NCI-H748 (cell line): ENCODE data around the gene SMCO4.
"Not testable (repeated sequence)": the region's sequence is repeated elsewhere in the genome, so short reads cannot be mapped to it uniquely, and the experiment has no call there.

ENCODE experiments used
- DNase-seq: peaks from one replicate; lab custom pipeline; 2025; ENCODE audit not compliant: unreplicated experiment; lab: John Stamatoyannopoulos, UW

SMCO4 gene

DNA sequence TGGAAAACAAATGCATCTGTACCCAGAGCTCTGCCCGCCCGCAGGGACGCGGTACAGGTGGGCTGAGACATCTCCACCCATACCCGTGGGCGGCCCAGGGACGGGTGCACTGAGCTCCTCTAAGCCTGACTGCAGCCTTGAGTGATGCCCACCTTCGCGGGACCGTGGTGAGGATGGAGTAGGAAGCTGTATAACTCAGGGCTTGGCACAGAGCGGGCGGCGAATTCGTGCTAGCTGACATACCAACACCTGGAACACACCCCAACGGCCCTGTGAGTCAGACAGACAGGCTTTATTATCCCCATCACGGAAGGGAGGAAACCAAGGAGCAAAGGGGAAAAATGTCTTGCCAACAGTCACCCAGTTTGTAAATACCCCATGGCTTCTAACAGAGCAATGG is 61.9 kb downstream of the SMCO4 start:
- DNase-seq = no peak

DNA sequence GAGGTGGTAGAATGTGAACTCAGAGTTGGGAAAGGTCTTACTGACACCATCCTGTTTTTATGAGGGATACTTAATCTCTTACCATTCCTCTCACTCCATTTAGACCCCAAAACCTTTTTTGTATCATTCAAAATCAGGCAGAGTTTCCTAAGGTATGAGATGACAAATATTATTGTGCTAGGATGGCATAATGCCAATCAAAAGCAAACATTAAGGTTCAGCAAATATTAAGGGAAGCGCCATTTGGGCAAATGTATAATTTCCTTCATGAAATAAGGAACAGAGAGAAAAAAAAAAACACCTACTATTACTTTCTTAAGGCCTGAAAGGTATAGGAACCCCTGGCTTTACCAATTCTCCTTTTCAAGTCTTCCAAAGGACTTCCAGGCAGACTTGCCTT is 62.4 kb downstream of the SMCO4 start:
- DNase-seq = no peak

DNA sequence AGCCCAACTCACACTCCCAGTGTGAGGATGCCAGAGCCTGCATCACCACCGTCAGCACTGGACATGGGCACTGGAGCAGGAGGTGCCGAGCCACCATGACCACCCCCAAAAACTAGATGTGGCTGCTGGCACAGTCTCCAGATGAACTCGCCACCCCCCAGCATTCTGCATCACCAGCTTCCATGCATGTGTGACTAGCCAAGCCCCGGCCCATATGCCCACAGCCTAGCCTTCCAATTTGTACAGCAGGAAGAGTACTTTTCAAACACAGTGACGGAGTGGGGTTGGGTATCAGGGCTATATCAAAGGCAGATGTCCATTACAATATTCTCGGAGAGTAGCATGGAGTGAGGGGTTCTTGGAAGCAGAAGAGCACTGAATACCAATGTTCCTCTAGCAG is 62.9 kb downstream of the SMCO4 start:
- no peak for DNase-seq

DNA sequence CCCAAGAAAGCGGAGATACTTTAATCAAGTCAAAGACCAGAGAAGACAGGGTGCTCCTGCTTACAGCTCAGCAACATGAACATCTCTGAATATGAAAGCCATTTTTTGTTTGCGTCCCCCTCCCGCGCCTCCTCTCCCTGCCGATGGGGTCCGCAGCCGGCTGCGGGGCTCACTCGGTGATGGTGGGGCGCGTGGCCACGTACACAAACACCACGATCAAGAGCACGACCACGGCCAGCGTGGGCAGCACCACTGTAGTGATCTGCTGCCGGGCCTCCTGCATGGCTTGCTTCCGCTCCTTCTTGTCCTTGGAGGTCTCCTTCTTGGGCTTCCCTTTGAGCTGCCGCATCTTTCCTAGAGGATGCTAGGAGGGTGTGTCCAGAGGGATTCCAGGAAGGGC is 64.3 kb downstream of the SMCO4 start:
- no peak for DNase-seq

DNA sequence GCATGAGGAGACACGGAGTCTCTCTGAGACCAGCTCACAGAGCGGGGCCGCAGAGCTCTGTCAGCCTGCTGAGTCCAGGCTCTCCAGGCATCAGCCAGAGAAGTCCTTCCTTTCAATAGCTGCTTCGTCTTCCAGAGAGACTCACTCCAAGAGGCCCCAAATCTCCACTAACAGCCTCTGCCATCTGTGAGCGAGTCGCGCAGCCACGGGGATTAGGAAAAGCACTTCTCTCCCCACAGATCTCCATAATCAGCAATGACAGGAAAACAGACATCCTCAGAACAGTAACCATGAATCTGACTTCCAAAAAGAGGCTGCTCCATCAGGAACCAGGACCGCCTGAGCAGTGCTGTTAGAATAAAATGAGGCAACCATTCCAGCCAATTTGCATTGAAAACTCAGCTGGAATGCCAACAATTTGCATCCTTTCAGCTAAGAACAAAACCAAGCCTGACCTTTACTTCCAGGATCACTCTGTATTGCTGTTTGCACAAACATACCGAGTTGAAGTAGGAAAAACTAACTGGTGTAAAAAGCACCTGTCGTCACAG is 65.4 kb downstream of the SMCO4 start:
- peak; percentile 15 for DNase-seq

DNA sequence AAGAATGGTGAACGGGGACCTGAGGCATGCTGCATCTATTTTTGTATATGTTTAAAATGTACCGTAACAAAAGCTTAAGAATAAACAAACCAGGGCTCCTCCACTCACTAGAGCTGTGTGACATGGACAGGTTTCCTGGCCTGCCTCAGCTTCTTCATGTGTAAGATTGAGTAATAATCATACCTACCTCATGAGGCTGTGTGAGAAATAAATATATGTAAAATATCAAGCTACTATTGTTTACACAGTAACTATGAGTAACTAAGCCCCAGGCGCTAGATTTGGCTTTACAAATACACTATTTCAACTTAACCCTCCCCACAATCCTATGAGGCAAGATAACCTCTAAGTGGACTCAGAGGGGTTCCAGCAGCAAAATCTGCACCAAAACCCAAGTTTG is 66.4 kb downstream of the SMCO4 start:
- DNase-seq = no peak

DNA sequence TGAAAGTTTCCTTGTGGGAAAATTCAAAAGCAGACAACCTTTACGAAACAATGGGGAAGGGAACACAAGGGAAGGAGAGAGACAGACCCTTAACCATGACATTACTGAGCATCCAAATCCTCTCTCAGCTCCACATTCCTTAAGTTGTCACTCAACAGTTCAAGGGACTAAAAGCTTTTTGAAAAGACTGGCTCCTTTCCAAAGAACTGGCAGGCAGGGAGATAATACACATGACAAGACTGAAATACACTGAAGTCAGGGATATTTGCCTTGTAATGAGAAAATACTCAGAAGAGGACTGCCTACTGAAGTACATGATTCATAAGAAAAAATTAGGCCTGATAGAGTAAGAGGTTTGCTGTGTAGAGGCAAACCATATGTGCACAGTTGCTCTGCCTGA is 69.1 kb downstream of the SMCO4 start:
- no peak for DNase-seq

DNA sequence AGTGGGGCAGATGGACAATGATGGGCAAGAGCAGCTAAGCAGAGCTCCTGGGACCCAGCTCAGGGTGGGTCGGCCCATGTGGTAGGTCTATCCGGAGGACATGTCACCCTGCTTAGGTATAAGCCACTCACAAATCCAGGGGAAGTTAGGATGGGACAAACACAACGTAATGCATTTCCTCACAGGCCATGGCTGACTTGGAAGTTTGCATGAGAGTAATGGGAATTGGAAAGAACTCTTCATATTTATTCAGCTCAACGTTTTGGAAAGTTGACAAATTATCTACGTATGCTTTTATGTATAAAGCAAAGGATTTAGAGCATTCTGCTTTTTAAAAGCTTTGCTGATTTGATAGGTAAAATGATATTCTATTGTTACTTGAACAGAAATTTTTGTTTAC is 74.9 kb downstream of the SMCO4 start:
- peak; percentile 20 for DNase-seq

DNA sequence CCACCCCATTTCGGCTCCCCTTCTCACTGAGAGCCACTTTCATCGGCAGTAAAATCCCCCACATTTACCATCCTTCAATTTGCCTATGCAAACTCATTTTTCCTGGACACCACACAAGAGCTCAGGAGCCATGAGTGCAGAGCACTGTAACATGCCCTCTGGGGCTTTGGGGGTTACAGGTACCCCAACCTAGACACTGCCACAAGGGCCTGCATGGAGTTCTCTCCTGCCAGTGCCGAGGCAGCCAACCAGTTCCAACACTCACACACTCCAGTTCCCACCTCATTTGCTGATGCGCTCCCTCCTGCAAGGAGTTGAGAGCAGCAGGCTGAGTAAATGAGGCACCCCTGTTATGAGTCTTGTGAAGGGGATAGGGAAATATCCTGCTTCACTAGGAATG is 76.1 kb downstream of the SMCO4 start:
- DNase-seq = no peak

DNA sequence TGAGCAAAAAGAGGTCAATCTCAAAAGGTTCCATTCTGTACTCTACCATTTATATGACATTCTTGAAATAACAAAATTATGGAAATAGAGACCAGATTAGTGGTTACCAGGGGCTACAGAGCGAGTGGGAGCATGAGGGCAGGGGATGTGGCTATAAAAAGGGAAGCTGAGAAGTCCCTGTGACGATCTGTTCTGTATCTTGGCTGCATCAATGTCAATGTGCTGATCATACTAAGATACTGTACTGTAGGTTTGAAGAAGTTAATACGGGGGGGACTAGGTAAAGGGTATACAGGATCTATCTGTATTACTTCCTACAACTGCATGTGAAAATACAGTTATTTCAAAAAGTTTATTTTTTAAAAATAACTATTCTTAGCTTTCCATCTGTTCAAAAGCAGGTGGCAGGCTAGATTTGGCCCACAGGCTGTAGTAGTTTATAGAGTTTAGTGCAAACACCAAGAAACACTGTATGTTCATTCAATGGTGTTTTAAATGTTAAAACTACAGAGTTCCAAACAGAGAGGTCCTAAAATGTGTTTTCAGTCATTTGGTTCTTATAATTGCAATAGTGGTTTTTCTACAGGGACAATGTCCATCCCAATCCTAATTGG is 78.2 kb downstream of the SMCO4 start:
- no peak for DNase-seq

DNA sequence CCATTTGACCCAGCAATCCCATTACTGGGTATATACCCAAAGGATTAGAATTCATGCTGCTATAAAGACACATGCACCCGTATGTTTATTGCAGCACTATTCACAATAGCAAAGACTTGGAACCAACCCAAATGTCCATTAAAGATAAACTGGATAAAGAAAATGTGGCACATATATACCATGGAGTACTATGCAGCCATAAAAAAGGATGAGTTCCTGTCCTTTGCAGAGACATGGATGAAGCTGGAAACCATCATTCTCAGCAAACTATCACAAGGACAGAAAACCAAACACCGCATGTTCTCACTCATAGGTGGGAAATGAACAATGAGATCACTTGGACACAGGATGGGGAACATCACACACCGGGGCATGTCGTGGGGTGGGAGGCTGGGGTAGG is 79.5 kb downstream of the SMCO4 start:
- not testable (repeated sequence) for DNase-seq

DNA sequence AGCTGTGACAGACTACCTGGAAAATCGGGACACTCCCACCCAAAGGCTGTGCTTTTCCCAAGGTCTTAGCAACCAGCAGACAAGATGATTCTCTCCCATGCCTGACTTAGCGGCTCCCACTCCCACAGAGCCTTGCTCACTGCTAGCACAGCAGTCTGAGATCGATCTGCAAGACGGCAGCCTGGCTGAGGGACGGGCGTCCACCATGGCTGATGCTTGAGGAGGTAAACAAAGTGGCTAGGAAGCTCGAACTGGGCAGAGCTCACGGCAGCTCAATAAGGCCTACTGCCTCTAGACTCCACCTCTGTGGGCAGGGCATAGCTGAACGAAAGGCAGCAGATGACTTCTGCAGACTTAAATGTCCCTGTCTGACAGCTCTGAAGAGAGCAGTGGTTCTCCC is 84.9 kb downstream of the SMCO4 start:
- no peak for DNase-seq

DNA sequence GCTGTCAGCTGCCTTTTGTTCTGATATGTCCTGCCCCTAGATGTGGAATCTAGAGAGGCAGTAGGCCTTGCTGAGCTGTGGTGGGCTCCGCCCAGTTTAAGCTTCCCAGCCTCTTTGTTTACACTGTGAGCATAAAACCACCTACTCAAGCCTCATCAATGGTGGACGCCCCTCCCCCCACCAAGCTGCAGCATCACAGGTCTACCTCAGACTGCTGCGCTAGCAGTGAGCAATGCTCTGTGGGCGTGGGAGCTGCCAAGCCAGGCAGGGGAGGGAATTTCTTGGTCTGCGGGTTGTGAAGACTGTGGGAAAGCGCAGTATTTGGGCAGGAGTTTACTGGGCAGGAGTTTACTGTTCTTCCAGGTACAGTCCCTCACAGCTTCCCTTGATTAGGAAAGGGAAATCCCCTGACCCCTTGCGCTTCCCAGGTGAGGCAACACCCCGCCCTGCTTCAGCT is 98.5 kb downstream of the SMCO4 start:
- DNase-seq = peak; percentile 94

DNA sequence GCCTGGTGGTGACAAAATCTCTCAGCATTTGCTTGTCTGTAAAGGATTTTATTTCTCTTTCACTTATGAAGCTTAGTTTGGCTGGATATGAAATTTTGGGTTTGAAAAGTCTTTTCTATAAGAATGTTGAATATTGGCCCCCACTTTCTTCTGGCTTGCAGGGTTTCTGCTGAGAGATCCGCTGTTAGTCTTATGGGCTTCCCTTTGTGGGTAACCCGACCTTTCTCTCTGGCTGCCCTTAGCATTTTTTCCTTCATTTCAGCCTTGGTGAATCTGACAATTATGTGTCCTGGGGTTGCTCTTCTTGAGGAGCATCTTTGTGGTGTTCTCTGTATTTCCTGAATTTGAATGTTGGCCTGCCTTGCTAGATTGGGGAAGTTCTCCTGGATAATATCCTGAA is 100.0 kb downstream of the SMCO4 start:
- DNase-seq = not testable (repeated sequence)

DNA sequence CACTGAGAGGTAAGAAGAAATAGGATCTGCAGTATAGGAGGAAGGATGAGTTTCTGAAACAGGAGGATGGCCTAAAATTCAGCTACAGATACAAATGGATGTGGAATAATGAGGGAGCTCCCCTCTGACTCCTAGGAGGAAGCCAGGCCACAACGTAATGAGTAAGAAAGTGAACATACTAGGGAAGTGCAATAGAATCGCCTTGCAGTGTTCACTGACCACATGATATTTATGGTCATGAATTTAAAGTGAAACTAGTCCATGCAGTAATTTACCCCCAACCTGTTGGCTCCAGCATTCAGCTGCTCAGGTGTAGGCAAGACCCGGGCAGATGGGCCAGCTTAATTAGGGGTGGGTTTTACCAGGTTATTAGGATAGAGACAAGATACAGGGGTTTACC is 110.9 kb downstream of the SMCO4 start:
- DNase-seq = no peak
